Endometrial microvascular endothelial cells (primary cell): ENCODE measurements around the gene SFMBT2. TPM values are rescaled to one million over a fixed set of nuclear protein-coding genes. Genes with fewer than 3 reads are reported as not detected.
"Not testable (repeated sequence)": the region's sequence is repeated elsewhere in the genome, so short reads cannot be mapped to it uniquely, and the experiment has no call there.

Experiments used
- in situ Hi-C: cut with HindIII; loops from 2 replicates; pipeline ENCODE4 v1.10.0; 2017; ENCODE audit warnings: low sequenced_read_pairs, low pct_unique_long_range_greater_than_20kb; ENCODE audit errors: inconsistent ontology term
- total RNA-seq: library from RNA; depleted of rRNA; stranded (reverse); fragments of >200 nt; gene quantifications from one replicate; pipeline ENCODE4 v1.2.3, GENCODE V29; 2015; ENCODE audit errors: inconsistent ontology term

Gene SFMBT2
- total RNA-seq, 1 donor from 2014 or later, result 1.2 TPM

- in situ Hi-C loops, result not testable (repeated sequence)
Observed at GRCh38 chr10:7311850-7312487, 98.9 kb downstream of the SFMBT2 start.

GRCh38 chr10:7311218-7311849 lies 99.5 kb downstream of the SFMBT2 start:
- in situ Hi-C loops, result no loop called here

GRCh38 chr10:7310076-7310475 lies 100.8 kb downstream of the SFMBT2 start:
- in situ Hi-C loops, result no loop called here

- in situ Hi-C loops, result no loop called here
Observed at GRCh38 chr10:7308826-7309225, 102.0 kb downstream of the SFMBT2 start.

- in situ Hi-C loops, result no loop called here
Observed at GRCh38 chr10:7306616-7307015, 104.2 kb downstream of the SFMBT2 start.

- in situ Hi-C loops, result no loop called here
Observed at GRCh38 chr10:7306147-7306546, 104.7 kb downstream of the SFMBT2 start.

GRCh38 chr10:7305053-7305452 lies 105.8 kb downstream of the SFMBT2 start:
- in situ Hi-C loops, result no loop called here

- in situ Hi-C loops, result no loop called here
Observed at GRCh38 chr10:7304110-7304509, 106.7 kb downstream of the SFMBT2 start.

GRCh38 chr10:7302930-7303557 lies 107.8 kb downstream of the SFMBT2 start:
- in situ Hi-C loops, result no loop called here

GRCh38 chr10:7302392-7302906 lies 108.4 kb downstream of the SFMBT2 start:
- in situ Hi-C loops, result no loop called here

GRCh38 chr10:7301006-7301778 lies 109.6 kb downstream of the SFMBT2 start:
- in situ Hi-C loops, result no loop called here

GRCh38 chr10:7300384-7300971 lies 110.4 kb downstream of the SFMBT2 start:
- in situ Hi-C loops, result no loop called here

GRCh38 chr10:7299601-7300325 lies 111.1 kb downstream of the SFMBT2 start:
- in situ Hi-C loops, result not testable (repeated sequence)

- in situ Hi-C loops, result no loop called here
Observed at GRCh38 chr10:7298495-7298894, 112.3 kb downstream of the SFMBT2 start.

GRCh38 chr10:7297094-7297493 lies 113.7 kb downstream of the SFMBT2 start:
- in situ Hi-C loops, result no loop called here

GRCh38 chr10:7296648-7297047 lies 114.2 kb downstream of the SFMBT2 start:
- in situ Hi-C loops, result no loop called here

GRCh38 chr10:7296076-7296475 lies 114.8 kb downstream of the SFMBT2 start:
- in situ Hi-C loops, result no loop called here

GRCh38 chr10:7293378-7293920 lies 117.4 kb downstream of the SFMBT2 start:
- in situ Hi-C loops, result no loop called here
